ENCODE results near the gene RP2.

The RP2 gene

DNA sequence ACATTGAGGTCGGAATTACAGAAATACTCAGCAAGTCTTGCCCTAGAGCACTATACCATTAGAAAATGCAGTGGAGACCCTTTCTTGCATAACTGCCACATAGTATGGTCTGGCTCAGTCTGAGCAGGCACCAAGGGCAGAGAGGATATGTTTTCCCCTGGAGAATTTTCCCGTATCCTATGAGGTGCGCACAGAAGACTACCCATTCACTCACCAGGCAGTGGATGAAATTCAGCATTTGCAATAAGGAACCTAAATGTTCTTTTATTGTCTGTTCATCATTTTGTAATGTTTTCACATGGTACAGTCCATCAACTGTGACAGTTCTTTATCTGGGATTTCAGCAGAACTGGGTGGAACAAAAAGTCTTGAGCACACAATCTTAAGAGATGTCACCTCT is 90.9 kb downstream of the RP2 start:
- no peak for DNase-seq

DNA sequence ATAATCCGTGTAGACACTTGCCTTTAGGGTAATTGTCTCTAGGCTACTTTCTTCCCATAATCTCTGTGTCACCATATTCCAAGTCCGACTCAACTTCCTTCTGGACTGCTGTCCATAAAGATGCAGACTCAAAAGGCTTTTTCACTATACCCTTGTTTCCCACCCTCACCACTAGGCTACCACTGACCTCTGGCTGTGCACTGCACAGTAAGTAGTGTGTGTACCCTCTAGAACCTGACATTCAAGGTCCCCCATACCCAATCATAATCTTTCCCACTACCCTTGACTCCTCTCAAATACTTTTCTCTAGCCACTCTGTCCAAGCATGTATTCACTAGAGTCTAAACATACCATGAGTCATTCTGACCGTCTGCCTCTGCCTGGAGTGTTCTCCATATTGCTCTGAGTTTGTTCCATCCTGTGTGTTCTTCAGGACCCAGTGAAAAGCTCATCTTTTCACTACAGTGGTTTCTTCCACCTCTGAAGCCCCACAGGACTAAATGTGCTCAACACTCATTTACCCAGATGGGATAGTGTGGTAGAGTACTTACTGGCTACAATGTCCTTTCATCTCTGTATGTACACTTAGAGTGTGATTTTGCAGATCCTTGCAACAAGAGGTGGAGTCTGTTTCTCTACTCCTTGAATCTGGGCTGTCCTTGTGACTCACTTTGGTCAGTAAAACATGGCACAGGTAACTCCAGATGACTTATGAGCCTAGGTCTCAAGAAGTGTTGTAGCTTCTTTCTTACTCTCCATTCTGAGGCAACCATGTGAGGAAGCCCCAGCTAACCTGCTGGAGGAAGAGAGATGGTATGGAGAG is 92.8 kb downstream of the RP2 start:
- no peak for DNase-seq
